Measurements from ENCODE around the gene TEDC1.

- TF ChIP-seq USF1 (IDR thresholded peaks at IDR 0.05; ENCODE audit: borderline replicate concordance, low read depth) (no peak), SMC3 (IDR thresholded peaks at IDR 0.05; ENCODE audit: low read depth, low read length) (no peak)
These were observed 42.3 kb downstream of the TEDC1 start for GRCh38 chr14:105533391-105533790.

Data from SK-N-SH (cell line).